H1 (cell line): ENCODE measurements around the gene NOXRED1. TPM values are rescaled to one million over a fixed set of nuclear protein-coding genes. Genes with fewer than 3 reads are reported as not detected.

Experiments used
- CTCF ChIA-PET: fragments of 300-600 bp; sonication (Branson Sonifier 250); formaldehyde crosslinking; loops from one replicate; lab custom pipeline; 2021; ENCODE audit not compliant: partially characterized antibody; lab: Charles Lee
- POLR2A ChIA-PET: fragments of 300-600 bp; sonication (Branson Sonifier 250); formaldehyde crosslinking; loops from one replicate; lab custom pipeline; 2021; ENCODE audit warnings: inconsistent platforms; ENCODE audit not compliant: partially characterized antibody; lab: Charles Lee
- DNase-seq, 2 experiments: peaks; one replicate each; pipeline versions ENCODE4 v3.0.0 to v3.0.0-alpha.2; 2010 to 2022; ENCODE audit warnings: low spot score in 2 of 2, low read depth in 1 of 2, mixed read lengths in 1 of 2
- FAIRE-seq: peaks from 2 replicates; lab custom pipeline; 2011; peaks lifted over from hg19 to GRCh38; lab: Jason Lieb, UNC
- H2AFZ ChIP-seq: 2 replicates; pipeline ENCODE4 v1.8.1; 2012; ENCODE audit warnings: low read length, inconsistent platforms
- H2AK5ac ChIP-seq: 2 replicates; pipeline ENCODE4 v1.6.1; 2013; ENCODE audit warnings: low read depth, low read length
- H2BK120ac ChIP-seq: replicated peaks from 2 replicates; pipeline ENCODE3; 2013; ENCODE audit warnings: low read depth, low read length, inconsistent platforms
- H2BK12ac ChIP-seq: 2 replicates; pipeline ENCODE4 v1.6.1; 2013; ENCODE audit warnings: low read depth, low read length
- H2BK15ac ChIP-seq: 2 replicates; pipeline ENCODE4 v1.6.1; 2013; ENCODE audit warnings: low read length
- H2BK20ac ChIP-seq: 2 replicates; pipeline ENCODE4 v1.6.1; 2013; ENCODE audit warnings: low read length
- H2BK5ac ChIP-seq: 2 replicates; pipeline ENCODE4 v1.6.1; 2013; ENCODE audit warnings: low read depth, low read length
- H3K14ac ChIP-seq: 2 replicates; pipeline ENCODE4 v1.6.1; 2013; ENCODE audit warnings: inconsistent platforms; ENCODE audit not compliant: insufficient read length
- H3K18ac ChIP-seq: 2 replicates; pipeline ENCODE4 v1.6.1; 2013; ENCODE audit warnings: low read length; ENCODE audit errors: extremely low read depth
- H3K23ac ChIP-seq: 2 replicates; pipeline ENCODE4 v1.6.1; 2013; ENCODE audit warnings: inconsistent platforms; ENCODE audit not compliant: insufficient read length
- H3K23me2 ChIP-seq: 2 replicates; pipeline ENCODE4 v1.6.1; 2013; ENCODE audit warnings: low read depth, low read length
- H3K27ac ChIP-seq: 2 replicates; pipeline ENCODE4 v1.6.1; 2011; ENCODE audit warnings: low read depth, low read length, inconsistent platforms
- H3K27me3 ChIP-seq, 4 experiments: replicated peaks in 1 of 4; 1 replicate in 1 of 4; 2 replicates in 3 of 4; pipeline versions ENCODE4 v1.6.1 to v1.8.1; 2011 to 2013; ENCODE audit warnings: low read length in 3 of 4, mild to moderate bottlenecking in 3 of 4, inconsistent platforms in 2 of 4, mixed read lengths in 2 of 4, moderate library complexity in 1 of 4; ENCODE audit not compliant: control insufficient read depth in 3 of 4, insufficient read depth in 3 of 4; ENCODE audit errors: extremely low read depth in 1 of 4
- H3K36me3 ChIP-seq, 4 experiments: 2 replicates each; pipeline versions ENCODE4 v1.6.1 to v1.8.1; 2011 to 2013; ENCODE audit warnings: mild to moderate bottlenecking in 4 of 4, low read length in 3 of 4, moderate library complexity in 2 of 4, control low read depth in 1 of 4, inconsistent platforms in 1 of 4; ENCODE audit not compliant: insufficient read depth in 4 of 4, control insufficient read depth in 2 of 4
- H3K4ac ChIP-seq: replicated peaks from 2 replicates; pipeline ENCODE3; 2013; ENCODE audit warnings: low read length, low read depth, mixed read lengths, inconsistent platforms; ENCODE audit not compliant: insufficient read length
- H3K4me1 ChIP-seq, 4 experiments: replicated peaks in 1 of 4; 1 replicate in 1 of 4; 2 replicates in 3 of 4; pipeline versions ENCODE4 v1.6.1 to v1.8.1; 2011 to 2013; ENCODE audit warnings: low read length in 3 of 4, inconsistent platforms in 2 of 4, mixed read lengths in 1 of 4; ENCODE audit not compliant: insufficient read depth in 4 of 4, control insufficient read depth in 3 of 4
- H3K4me2 ChIP-seq, 2 experiments: 2 replicates each; pipeline versions ENCODE4 v1.6.1 to v1.8.1; 2011 to 2013; ENCODE audit warnings: low read depth in 2 of 2, low read length in 2 of 2, control low read depth in 1 of 2, inconsistent platforms in 1 of 2, mild to moderate bottlenecking in 1 of 2; ENCODE audit not compliant: insufficient read depth in 1 of 2
- H3K4me3 ChIP-seq, 4 experiments: fragments of 200-600, 300-600 bp in 1 of 4; sonication (generic), shearing (Covaris generic), sonication (Bioruptor Twin) in 1 of 4; 2 replicates each; pipeline versions ENCODE4 v1.5.1 to v1.8.1; 2011 to 2016; ENCODE audit warnings: low read length in 4 of 4, low read depth in 3 of 4, control low read depth in 2 of 4, inconsistent platforms in 2 of 4, mild to moderate bottlenecking in 2 of 4, mixed read lengths in 1 of 4, moderate library complexity in 1 of 4; ENCODE audit not compliant: insufficient read depth in 2 of 4; ENCODE audit errors: extremely low read depth in 1 of 4
- H3K56ac ChIP-seq: replicated peaks from 2 replicates; pipeline ENCODE3; 2013; ENCODE audit warnings: low read depth, mild to moderate bottlenecking, mixed read lengths, low read length, inconsistent platforms; ENCODE audit not compliant: insufficient read length
- H3K79me1 ChIP-seq: 2 replicates; pipeline ENCODE4 v1.6.1; 2013; ENCODE audit warnings: low read depth, low read length, control low read depth
- H3K79me2 ChIP-seq, 2 experiments: 2 replicates each; pipeline versions ENCODE4 v1.6.1 to v1.8.1; 2012 to 2013; ENCODE audit warnings: low read length in 2 of 2, mild to moderate bottlenecking in 2 of 2, inconsistent platforms in 1 of 2; ENCODE audit not compliant: insufficient read depth in 2 of 2, control insufficient read depth in 1 of 2
- H3K9ac ChIP-seq, 4 experiments: replicated peaks in 1 of 4; 1 replicate in 1 of 4; 2 replicates in 3 of 4; pipeline versions ENCODE4 v1.6.1 to v1.8.1; 2011 to 2013; ENCODE audit warnings: low read depth in 3 of 4, low read length in 3 of 4, control low read depth in 2 of 4, mild to moderate bottlenecking in 2 of 4, moderate library complexity in 2 of 4, inconsistent platforms in 1 of 4; ENCODE audit errors: extremely low read depth in 1 of 4
- H3K9me3 ChIP-seq, 2 experiments: 2 replicates each; pipeline versions ENCODE4 v1.6.1 to v1.8.1; 2012 to 2013; ENCODE audit warnings: mild to moderate bottlenecking in 2 of 2, moderate library complexity in 2 of 2, control low read depth in 1 of 2, inconsistent platforms in 1 of 2, low read depth in 1 of 2, low read length in 1 of 2, mixed read lengths in 1 of 2; ENCODE audit not compliant: insufficient read depth in 2 of 2
- H4K20me1 ChIP-seq, 2 experiments: replicated peaks in 1 of 2; 2 replicates each; pipeline versions ENCODE3 to v1.8.1; 2011 to 2013; ENCODE audit warnings: inconsistent platforms in 2 of 2, low read length in 2 of 2, mild to moderate bottlenecking in 1 of 2; ENCODE audit not compliant: insufficient read depth in 2 of 2, control insufficient read depth in 1 of 2
- H4K5ac ChIP-seq: 2 replicates; pipeline ENCODE4 v1.6.1; 2013; ENCODE audit warnings: low read length, low read depth, mixed read lengths, inconsistent platforms; ENCODE audit not compliant: insufficient read length
- H4K8ac ChIP-seq: 2 replicates; pipeline ENCODE4 v1.8.0; 2013; ENCODE audit warnings: mild to moderate bottlenecking, moderate library complexity, low read length, inconsistent platforms; ENCODE audit not compliant: insufficient read depth; ENCODE audit errors: extremely low read depth
- H4K91ac ChIP-seq: replicated peaks from 2 replicates; pipeline ENCODE3; 2013; ENCODE audit warnings: low read length, mixed read lengths, inconsistent platforms; ENCODE audit not compliant: insufficient read length
- ATF2 ChIP-seq: IDR thresholded peaks from 2 replicates; pipeline ENCODE4 v1.6.1; 2012; ENCODE audit warnings: low read length, inconsistent platforms
- CBX8 ChIP-seq: fragments of 300-800, 300-1000 bp; sonication (generic); IDR thresholded peaks from 2 replicates; pipeline ENCODE4 v1.7.1; 2016; ENCODE audit warnings: low read depth, low read length, borderline replicate concordance
- CTCF ChIP-seq, 3 experiments: IDR thresholded peaks; 1 replicate in 2 of 3; 2 replicates in 1 of 3; pipeline versions ENCODE4 v1.5.1 to v1.6.1; 2011; ENCODE audit warnings: low read length in 3 of 3, mild to moderate bottlenecking in 3 of 3, inconsistent platforms in 2 of 3, low read depth in 1 of 3, moderate library complexity in 1 of 3; ENCODE audit not compliant: insufficient read depth in 1 of 3; ENCODE audit errors: control extremely low read depth in 1 of 3
- JUN ChIP-seq: IDR thresholded peaks from 2 replicates; pipeline ENCODE4 v1.6.1; 2011; ENCODE audit warnings: low read depth, mild to moderate bottlenecking, improper control_type of control experiment, low read length
- MAX ChIP-seq: IDR thresholded peaks from 2 replicates; pipeline ENCODE4 v1.6.1; 2012; ENCODE audit warnings: inconsistent platforms
- NANOG ChIP-seq: IDR thresholded peaks from 2 replicates; pipeline ENCODE4 v1.6.1; 2011; ENCODE audit warnings: low read length, low read depth, mild to moderate bottlenecking, inconsistent platforms; ENCODE audit not compliant: insufficient read depth, poor library complexity, severe bottlenecking
- POU5F1 ChIP-seq: IDR thresholded peaks from 2 replicates; pipeline ENCODE4 v1.6.1; 2011; ENCODE audit warnings: low read depth, mild to moderate bottlenecking, low read length, moderate library complexity
- SUZ12 ChIP-seq: fragments of 200-600 bp; sonication (generic); IDR thresholded peaks from 2 replicates; pipeline ENCODE4 v1.6.1; 2012; ENCODE audit warnings: mild to moderate bottlenecking, inconsistent platforms, low read length, moderate library complexity, mixed read lengths
- TCF12 ChIP-seq: IDR thresholded peaks from 2 replicates; pipeline ENCODE4 v1.6.1; 2011; ENCODE audit warnings: low read depth, mild to moderate bottlenecking, low read length
- WGBS, 2 experiments: shearing (Covaris generic) in 1 of 2; methylation state at CpG; one replicate each; pipeline versions ENCODE4 v1.1.6 to v1.1.7; 2013 to 2015; ENCODE audit warnings: low lambda C conversion rate in 2 of 2, mixed read lengths in 2 of 2, inconsistent platforms in 1 of 2, low coverage in 1 of 2, missing lambda C conversion rate in 1 of 2; ENCODE audit not compliant: insufficient replicate concordance in 2 of 2, insufficient coverage in 1 of 2, insufficient read length in 1 of 2; ENCODE audit errors: extremely low coverage in 1 of 2, missing lambda C conversion rate in 1 of 2; 5-methylcytosine and 5-hydroxymethylcytosine counted together
- polyA plus RNA-seq, 7 experiments: library from polyadenylated mRNA; depleted of rRNA in 3 of 7; stranded (reverse) in 5 of 7; unstranded in 2 of 7; fragments of >200 nt in 5 of 7; fragments of 200-250 nt in 2 of 7; gene quantifications; 1 replicate in 5 of 7; 2 replicates in 1 of 7; 4 replicates in 1 of 7; pipeline versions ENCODE4 v1.2.1 to v1.2.3, GENCODE V29; 2011 to 2013; ENCODE audit warnings: missing spikeins in 2 of 7, mixed read lengths in 2 of 7
- total RNA-seq: library from RNA; stranded (reverse); fragmentation: NEBNext Ultra II Directional; extraction: Animal tissue kit (Norgen Biotek cat#: 25700); gene quantifications from 2 replicates; pipeline ENCODE4 v1.2.1, GENCODE V29; 2021

NOXRED1 gene
- total and polyA plus RNA-seq, 2 of the 8 experiments (the other 6 are each of a cell fraction or from before 2014, with no cell fraction given): 0.23 to 0.48 TPM

DNA sequence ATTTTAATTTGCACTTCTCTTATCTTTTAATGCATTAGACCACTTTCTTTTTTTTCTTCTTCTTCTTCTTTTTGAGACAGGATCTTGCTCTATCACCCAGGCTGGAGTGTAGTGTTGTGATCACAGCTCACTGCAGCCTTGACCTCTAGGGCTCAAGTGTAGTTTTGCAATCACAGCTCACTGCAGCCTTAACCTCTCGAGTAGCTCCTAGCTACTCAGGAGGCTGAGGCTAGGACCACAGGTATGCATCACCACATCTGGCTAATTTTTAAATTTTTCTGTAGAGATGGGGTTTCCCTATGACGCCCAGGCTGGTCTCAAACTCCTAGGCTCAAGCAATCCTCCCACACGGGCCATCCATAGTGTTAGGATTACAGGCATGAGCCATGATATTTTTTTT is 59.2 kb downstream of the NOXRED1 start:
- Histone ChIP-seq H3K79me2 (no peaks in the 10 kb centered on the region), H2AK5ac (no peak overlapping the region), H2BK15ac (no peak overlapping the region), H3K14ac (no peak overlapping the region), H3K4me2 (no peak overlapping the region), H3K36me3 (no peaks in the 10 kb centered on the region), H4K20me1 (no peaks in the 10 kb centered on the region), H3K23me2 (no peaks in the 10 kb centered on the region), H3K56ac (no peak overlapping the region), H3K23ac (no peak overlapping the region), H4K91ac (no peak overlapping the region), H2BK20ac (no peak overlapping the region), H3K9me3 (no peaks in the 10 kb centered on the region), H3K4me3 (no peak overlapping the region), H4K8ac (no peak overlapping the region), H3K27me3 (no peaks in the 10 kb centered on the region), H2BK12ac (no peak overlapping the region), H2BK120ac (no peak overlapping the region), H3K4me1 (no peaks in the 10 kb centered on the region), H4K5ac (no peak overlapping the region), H3K9ac (no peak overlapping the region), H3K27ac (no peak overlapping the region), H2BK5ac (no peak overlapping the region), H2AFZ (no peak overlapping the region), H3K4ac (no peak overlapping the region), H3K18ac (no peak overlapping the region), H3K79me1 (no peaks in the 10 kb centered on the region)
- FAIRE-seq (no peak), DNase-seq (no peak)
- 75% methylated on average over 3 of the region's 3 CpGs; no CpG with 5 or more reads in 1 of the 2 experiments for WGBS, 2 experiments
- POLR2A ChIA-PET: no interaction called here
- CTCF ChIA-PET: interaction anchor here (0.7 to 1.3 kb wide), 3 partner anchors 15 to 255 kb away, joined by 3 read pairs; no protein-coding TSS in a partner anchor
- TF ChIP-seq TCF12 (no peak), CTCF (IDR thresholded peaks at IDR 0.05; ENCODE audit: control extremely low read depth in 1 of 3, insufficient read depth in 1 of 3, low read depth in 1 of 3, low read length in 3 of 3) (no peak), NANOG (no peak), SUZ12 (no peak), JUN (no peak), MAX (no peak), CBX8 (no peak), POU5F1 (no peak), ATF2 (no peak)
